K562 (cell line): ENCODE measurements around the gene UBQLN3. TPM values are rescaled to one million over a fixed set of nuclear protein-coding genes. Genes with fewer than 3 reads are reported as not detected.

ENCODE experiments used
- ATAC-seq: fragments of 200-7000 bp; cut with Tn5 transposase; 3 replicates; pipeline ENCODE4 v1.9.1; 2020; ENCODE audit warnings: moderate library complexity
- BruUV-seq: library from RNA; stranded (reverse); fragments of 400-500 nt; replicated peaks from 2 replicates; lab custom pipeline; 2021; lab: Mats Ljungman, UMichigan
- CTCF ChIA-PET: fragments of 300-600 bp; formaldehyde crosslinking; extraction: SDS; loops from one replicate; lab custom pipeline; 2021; ENCODE audit warnings: low intra/inter-chr PET ratio; lab: Yijun Ruan, JAX
- POLR2A ChIA-PET: fragments of 300-600, 350-650 bp; sonication (Branson Sonifier 250); formaldehyde crosslinking; extraction: SDS; loops from one replicate; lab custom pipeline; 2021; ENCODE audit warnings: antibody characterized with exemption, inconsistent platforms; lab: Yijun Ruan, JAX
- DNase-seq, 4 experiments: peaks; one replicate each; pipeline versions ENCODE4 v3.0.0 to v3.0.0-alpha.2; 2011 to 2018; ENCODE audit warnings: low spot score in 3 of 4, mixed read lengths in 3 of 4; ENCODE audit errors: extremely low read depth in 1 of 4
- FAIRE-seq: peaks from 2 replicates; lab custom pipeline; 2011; peaks lifted over from hg19 to GRCh38; lab: Jason Lieb, UNC
- H2AFZ ChIP-seq: 2 replicates; pipeline ENCODE4 v1.6.0; 2011; ENCODE audit warnings: low read depth, low read length, control low read depth, inconsistent platforms
- H3K27ac ChIP-seq: fragments of 200-600 bp; 3 replicates; pipeline ENCODE4 v1.8.0; 2011; ENCODE audit warnings: low read depth, mild to moderate bottlenecking, control low read depth, inconsistent platforms, low read length, moderate library complexity, mixed read lengths; ENCODE audit errors: extremely low read depth
- H3K27me3 ChIP-seq, 2 experiments: fragments of 300-600 bp in 1 of 2; 2 replicates in 1 of 2; 3 replicates in 1 of 2; pipeline versions ENCODE4 v1.6.0 to v1.8.0; 2011; ENCODE audit warnings: inconsistent platforms in 2 of 2, low read length in 2 of 2, mild to moderate bottlenecking in 1 of 2, mixed read lengths in 1 of 2, moderate library complexity in 1 of 2; ENCODE audit not compliant: control insufficient read depth in 2 of 2, insufficient read depth in 2 of 2
- H3K36me3 ChIP-seq: fragments of 300-600 bp; 3 replicates; pipeline ENCODE4 v1.8.0; 2011; ENCODE audit warnings: mild to moderate bottlenecking, low read length, inconsistent platforms; ENCODE audit not compliant: control insufficient read depth, insufficient read depth
- H3K4me1 ChIP-seq, 2 experiments: fragments of 200-600 bp in 1 of 2; replicated peaks in 1 of 2; 2 replicates in 1 of 2; 3 replicates in 1 of 2; pipeline versions ENCODE4 v1.5.1 to v1.8.0; 2011; ENCODE audit warnings: inconsistent platforms in 2 of 2, low read length in 2 of 2, mild to moderate bottlenecking in 1 of 2, mixed read lengths in 1 of 2, moderate library complexity in 1 of 2; ENCODE audit not compliant: control insufficient read depth in 2 of 2, insufficient read depth in 2 of 2
- H3K4me2 ChIP-seq: 2 replicates; pipeline ENCODE4 v1.6.1; 2011; ENCODE audit warnings: low read length, control low read depth, inconsistent platforms, mixed read lengths; ENCODE audit not compliant: insufficient read depth
- H3K4me3 ChIP-seq: fragments of 200-600 bp; sonication (generic), shearing (Covaris generic); 2 replicates; pipeline ENCODE4 v1.5.1; 2016; ENCODE audit warnings: control low read depth, inconsistent platforms
- H3K79me2 ChIP-seq: fragments of 200-600 bp; 3 replicates; pipeline ENCODE4 v1.8.0; 2011; ENCODE audit warnings: low read length, inconsistent platforms; ENCODE audit not compliant: control insufficient read depth, insufficient read depth
- H3K9ac ChIP-seq, 2 experiments: 2 replicates each; pipeline versions ENCODE4 v1.6.0 to v1.6.1; 2011; ENCODE audit warnings: low read depth in 2 of 2, low read length in 2 of 2, control low read depth in 1 of 2, inconsistent platforms in 1 of 2, mild to moderate bottlenecking in 1 of 2, mixed read lengths in 1 of 2; ENCODE audit not compliant: insufficient read depth in 1 of 2
- H3K9me1 ChIP-seq: one replicate; pipeline ENCODE4 v1.6.0; 2011; ENCODE audit warnings: inconsistent platforms, mild to moderate bottlenecking, low read length, moderate library complexity; ENCODE audit not compliant: control insufficient read depth, insufficient read depth
- H3K9me3 ChIP-seq: replicated peaks from 2 replicates; pipeline ENCODE4 v1.5.1; 2011; ENCODE audit warnings: low read depth, low read length, inconsistent platforms; ENCODE audit not compliant: control insufficient read depth, insufficient read depth
- H4K20me1 ChIP-seq: replicated peaks from 2 replicates; pipeline ENCODE4 v1.6.1; 2011; ENCODE audit warnings: low read length, inconsistent platforms, mixed read lengths; ENCODE audit not compliant: control insufficient read depth, insufficient read depth
- ARNT ChIP-seq, 2 experiments: fragments of 450-650 bp; IDR thresholded peaks; 2 replicates each; pipeline ENCODE4 v1.6.1; 2016; ENCODE audit warnings: mild to moderate bottlenecking in 1 of 2
- FOXJ3 ChIP-seq: sonication (generic); formaldehyde crosslinking; IDR thresholded peaks from 2 replicates; pipeline ENCODE4 v1.4.0; 2020; ENCODE audit warnings: mild to moderate bottlenecking, missing genetic modification reagents
- MTA2 ChIP-seq: fragments of 450-650 bp; IDR thresholded peaks from 2 replicates; pipeline ENCODE4 v1.6.1; 2016; ENCODE audit warnings: low read depth
- NR4A1 ChIP-seq, 2 experiments: fragments of 250-450 bp in 1 of 2; fragments of 450-650 bp in 1 of 2; sonication (Bioruptor Pico) in 1 of 2; IDR thresholded peaks; 2 replicates each; pipeline versions ENCODE4 v1.4.0 to v1.6.1; 2016 to 2020; ENCODE audit warnings: mild to moderate bottlenecking in 2 of 2, missing compliant biosample characterization in 1 of 2, missing genetic modification characterization in 1 of 2, moderate library complexity in 1 of 2
- TRIM24 ChIP-seq, 2 experiments: fragments of 450-650 bp; IDR thresholded peaks; 2 replicates each; pipeline ENCODE4 v1.6.1; 2016
- TRIM28 ChIP-seq: fragments of 450-650 bp; IDR thresholded peaks from 2 replicates; pipeline ENCODE4 v1.6.1; 2017
- in situ Hi-C: fragments of 300-500 bp; cut with MboI; formaldehyde crosslinking; loops from 4 replicates; pipeline ENCODE4 v1.15.0; 2018; ENCODE audit warnings: inconsistent platforms, mixed read lengths
- intact Hi-C: fragments of 100-400 bp; cut with micrococcal nuclease; formaldehyde crosslinking; loops from 2 replicates; pipeline ENCODE4 v1.14.2; 2022
- polyA plus RNA-seq, 8 experiments: library from polyadenylated mRNA; depleted of rRNA in 4 of 8; stranded (reverse) in 5 of 8; unstranded in 3 of 8; fragments of >200 nt; fragmentation: Nextera tagmentation in 2 of 8; fragmentation: Illumina TruSeq in 1 of 8; extraction: Ambion mirVana in 2 of 8; extraction: Trizol in 1 of 8; gene quantifications; 2 replicates each; pipeline versions ENCODE4 v1.2.1 to v1.2.3, GENCODE V29; 2011 to 2014; ENCODE audit warnings: inconsistent platforms in 1 of 8, missing spikeins in 1 of 8
- total RNA-seq, 7 experiments: library from RNA; depleted of rRNA in 6 of 7; stranded (reverse); fragments of >200 nt in 6 of 7; fragmentation: Illumina TruSeq in 2 of 7; extraction: Trizol in 2 of 7; gene quantifications; 2 replicates each; pipeline versions ENCODE4 v1.2.1 to v1.2.3, GENCODE V29; 2011 to 2021; ENCODE audit warnings: low replicate concordance in 1 of 7
- TF ChIP-seq, protein P1 (sequence below): sonication (generic); formaldehyde crosslinking; IDR thresholded peaks from 2 replicates; pipeline ENCODE4 v1.8.0; 2022; ENCODE audit warnings: mild to moderate bottlenecking, missing genetic modification reagents, borderline replicate concordance
- TF ChIP-seq, protein P2 (sequence below), 2 experiments: fragments of 450-650 bp; IDR thresholded peaks; 2 replicates each; pipeline ENCODE4 v1.6.1; 2018; ENCODE audit warnings: mild to moderate bottlenecking in 2 of 2, low read depth in 1 of 2; ENCODE audit not compliant: partially characterized antibody in 2 of 2
- TF ChIP-seq, protein P3 (sequence below): fragments of 250-450 bp; sonication (Bioruptor Pico); IDR thresholded peaks from 2 replicates; pipeline ENCODE4 v1.4.0; 2020; ENCODE audit warnings: borderline replicate concordance

Gene UBQLN3
- total and polyA plus RNA-seq, 9 of the 15 experiments (the other 6 are each of a cell fraction or from before 2014, with no cell fraction given) = 0.01 to 0.27 TPM; not detected in 7

DNA sequence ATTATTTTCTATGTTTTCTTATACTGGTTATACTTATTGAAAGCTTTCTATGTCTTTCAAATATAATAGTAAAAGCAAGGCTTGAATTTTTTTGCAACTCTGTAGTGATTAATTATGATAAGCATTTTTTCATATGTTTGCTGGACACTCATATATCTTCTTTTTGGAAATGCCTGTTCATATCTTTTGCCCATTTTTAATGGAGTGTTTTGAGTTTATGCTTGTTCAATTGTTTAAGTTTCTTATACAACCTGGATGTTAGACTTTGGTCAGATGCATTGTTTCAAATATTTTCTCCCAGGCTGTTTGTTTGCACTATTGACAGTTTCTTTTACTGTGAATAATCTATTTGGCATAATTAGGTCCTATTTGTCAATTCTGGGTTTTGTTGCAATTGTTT, 26.7 kb upstream of the UBQLN3 start:
- FAIRE-seq = no peak
- ATAC-seq = no peak
- no peaks in the 10 kb centered on the region for H3K27me3 ChIP-seq
- no peaks in the 10 kb centered on the region for H3K9me1 ChIP-seq
- 0 out of 2 replicates have a peak, but pooled peaks cover 2% of the 10 kb centered on the region for H3K9me3 ChIP-seq
- in situ Hi-C loops (no loop called here), intact Hi-C loops (no loop called here)
- H4K20me1 ChIP-seq = no peaks in the 10 kb centered on the region
- H3K79me2 ChIP-seq = no peaks in the 10 kb centered on the region
- no peak for DNase-seq
- ChIA-PET POLR2A (no interaction called here), CTCF (no interaction called here)
- H3K4me3 ChIP-seq = no peak overlapping the region
- BruUV-seq = no TSS peak
- H2AFZ ChIP-seq = no peak overlapping the region
- no peak overlapping the region for H3K27ac ChIP-seq
- no peak overlapping the region for H3K9ac ChIP-seq
- no peaks in the 10 kb centered on the region for H3K36me3 ChIP-seq
- H3K4me2 ChIP-seq = no peak overlapping the region
- no peak for TF ChIP-seq MTA2
- no peak for TF ChIP-seq FOXJ3 (CRISPR knock-in tag)
- TF ChIP-seq ARNT (IDR thresholded peaks at IDR 0.05) = no peak
- TF ChIP-seq NR4A1 (CRISPR knock-in tag; IDR thresholded peaks at IDR 0.05) = no peak
- no peak for TF ChIP-seq NR4A1 (tag; IDR thresholded peaks at IDR 0.05)
- TF ChIP-seq, protein P1, sequence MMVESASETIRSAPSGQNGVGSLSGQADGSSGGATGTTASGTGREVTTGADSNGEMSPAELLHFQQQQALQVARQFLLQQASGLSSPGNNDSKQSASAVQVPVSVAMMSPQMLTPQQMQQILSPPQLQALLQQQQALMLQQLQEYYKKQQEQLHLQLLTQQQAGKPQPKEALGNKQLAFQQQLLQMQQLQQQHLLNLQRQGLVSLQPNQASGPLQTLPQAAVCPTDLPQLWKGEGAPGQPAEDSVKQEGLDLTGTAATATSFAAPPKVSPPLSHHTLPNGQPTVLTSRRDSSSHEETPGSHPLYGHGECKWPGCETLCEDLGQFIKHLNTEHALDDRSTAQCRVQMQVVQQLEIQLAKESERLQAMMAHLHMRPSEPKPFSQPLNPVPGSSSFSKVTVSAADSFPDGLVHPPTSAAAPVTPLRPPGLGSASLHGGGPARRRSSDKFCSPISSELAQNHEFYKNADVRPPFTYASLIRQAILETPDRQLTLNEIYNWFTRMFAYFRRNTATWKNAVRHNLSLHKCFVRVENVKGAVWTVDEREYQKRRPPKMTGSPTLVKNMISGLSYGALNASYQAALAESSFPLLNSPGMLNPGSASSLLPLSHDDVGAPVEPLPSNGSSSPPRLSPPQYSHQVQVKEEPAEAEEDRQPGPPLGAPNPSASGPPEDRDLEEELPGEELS = no peak
- TF ChIP-seq, protein P2, sequence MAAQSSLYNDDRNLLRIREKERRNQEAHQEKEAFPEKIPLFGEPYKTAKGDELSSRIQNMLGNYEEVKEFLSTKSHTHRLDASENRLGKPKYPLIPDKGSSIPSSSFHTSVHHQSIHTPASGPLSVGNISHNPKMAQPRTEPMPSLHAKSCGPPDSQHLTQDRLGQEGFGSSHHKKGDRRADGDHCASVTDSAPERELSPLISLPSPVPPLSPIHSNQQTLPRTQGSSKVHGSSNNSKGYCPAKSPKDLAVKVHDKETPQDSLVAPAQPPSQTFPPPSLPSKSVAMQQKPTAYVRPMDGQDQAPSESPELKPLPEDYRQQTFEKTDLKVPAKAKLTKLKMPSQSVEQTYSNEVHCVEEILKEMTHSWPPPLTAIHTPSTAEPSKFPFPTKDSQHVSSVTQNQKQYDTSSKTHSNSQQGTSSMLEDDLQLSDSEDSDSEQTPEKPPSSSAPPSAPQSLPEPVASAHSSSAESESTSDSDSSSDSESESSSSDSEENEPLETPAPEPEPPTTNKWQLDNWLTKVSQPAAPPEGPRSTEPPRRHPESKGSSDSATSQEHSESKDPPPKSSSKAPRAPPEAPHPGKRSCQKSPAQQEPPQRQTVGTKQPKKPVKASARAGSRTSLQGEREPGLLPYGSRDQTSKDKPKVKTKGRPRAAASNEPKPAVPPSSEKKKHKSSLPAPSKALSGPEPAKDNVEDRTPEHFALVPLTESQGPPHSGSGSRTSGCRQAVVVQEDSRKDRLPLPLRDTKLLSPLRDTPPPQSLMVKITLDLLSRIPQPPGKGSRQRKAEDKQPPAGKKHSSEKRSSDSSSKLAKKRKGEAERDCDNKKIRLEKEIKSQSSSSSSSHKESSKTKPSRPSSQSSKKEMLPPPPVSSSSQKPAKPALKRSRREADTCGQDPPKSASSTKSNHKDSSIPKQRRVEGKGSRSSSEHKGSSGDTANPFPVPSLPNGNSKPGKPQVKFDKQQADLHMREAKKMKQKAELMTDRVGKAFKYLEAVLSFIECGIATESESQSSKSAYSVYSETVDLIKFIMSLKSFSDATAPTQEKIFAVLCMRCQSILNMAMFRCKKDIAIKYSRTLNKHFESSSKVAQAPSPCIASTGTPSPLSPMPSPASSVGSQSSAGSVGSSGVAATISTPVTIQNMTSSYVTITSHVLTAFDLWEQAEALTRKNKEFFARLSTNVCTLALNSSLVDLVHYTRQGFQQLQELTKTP (IDR thresholded peaks at IDR 0.05; ENCODE audit: low read depth in 1 of 2, partially characterized antibody in 2 of 2) = peak in 1 of 2 experiments; percentile 98
- TF ChIP-seq, protein P3, sequence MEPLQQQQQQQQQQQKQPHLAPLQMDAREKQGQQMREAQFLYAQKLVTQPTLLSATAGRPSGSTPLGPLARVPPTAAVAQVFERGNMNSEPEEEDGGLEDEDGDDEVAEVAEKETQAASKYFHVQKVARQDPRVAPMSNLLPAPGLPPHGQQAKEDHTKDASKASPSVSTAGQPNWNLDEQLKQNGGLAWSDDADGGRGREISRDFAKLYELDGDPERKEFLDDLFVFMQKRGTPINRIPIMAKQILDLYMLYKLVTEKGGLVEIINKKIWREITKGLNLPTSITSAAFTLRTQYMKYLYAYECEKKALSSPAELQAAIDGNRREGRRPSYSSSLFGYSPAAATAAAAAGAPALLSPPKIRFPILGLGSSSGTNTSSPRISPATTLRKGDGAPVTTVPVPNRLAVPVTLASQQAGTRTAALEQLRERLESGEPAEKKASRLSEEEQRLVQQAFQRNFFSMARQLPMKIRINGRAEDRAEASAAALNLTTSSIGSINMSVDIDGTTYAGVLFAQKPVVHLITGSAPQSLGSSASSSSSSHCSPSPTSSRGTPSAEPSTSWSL (CRISPR knock-in tag) = no peak
- 0 out of 2 replicates have a peak, but pooled peaks have one; percentile 31 for TF ChIP-seq TRIM28
- TF ChIP-seq TRIM24 (IDR thresholded peaks at IDR 0.05) = 0 out of 4 replicates have a peak, but pooled peaks of 1 of the 2 experiments have one; percentile 25
- peaks cover 0 to 20% of the 10 kb centered on the region in 2 experiments; a peak in 3 of 5 replicates for H3K4me1 ChIP-seq
